Lower leg skin (tissue), 3 donors: Measurements from ENCODE around the gene MEGF6.

Experiments
- POLR2A ChIP-seq, 2 donors: fragments of 450-650 bp; IDR thresholded peaks; one replicate each; pipeline ENCODE4 v1.6.1; 2016 to 2017; ENCODE audit warnings: antibody characterized with exemption in 2 of 2, mild to moderate bottlenecking in 1 of 2, moderate library complexity in 1 of 2
- TF ChIP-seq, protein P1 (sequence below), 3 donors: fragments of 450-650 bp; IDR thresholded peaks; one replicate each; pipeline ENCODE4 v1.5.1; 2016; ENCODE audit warnings: antibody characterized with exemption in 3 of 3, mild to moderate bottlenecking in 3 of 3, moderate library complexity in 2 of 3

DNA sequence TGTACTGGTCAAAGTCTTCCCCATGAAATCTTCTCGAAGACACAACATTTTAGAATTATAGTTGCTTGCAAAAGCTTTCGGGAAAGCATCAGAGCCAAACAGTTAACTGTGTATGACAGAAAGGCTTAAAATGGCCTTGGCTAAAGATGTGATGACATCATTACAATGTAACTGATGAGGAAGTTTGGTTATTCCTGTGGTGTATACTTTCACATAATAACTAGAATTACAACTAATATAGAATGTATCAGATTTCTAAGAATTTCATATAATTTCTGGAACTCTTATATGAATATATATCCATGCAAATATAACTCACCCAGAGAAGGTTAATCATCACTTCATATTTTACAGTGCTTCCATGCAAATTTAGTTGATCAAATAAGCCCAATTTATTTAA lies 49.4 kb upstream of the MEGF6 start:
- TF ChIP-seq POLR2A (IDR thresholded peaks at IDR 0.05): no peak
- TF ChIP-seq, protein P1, sequence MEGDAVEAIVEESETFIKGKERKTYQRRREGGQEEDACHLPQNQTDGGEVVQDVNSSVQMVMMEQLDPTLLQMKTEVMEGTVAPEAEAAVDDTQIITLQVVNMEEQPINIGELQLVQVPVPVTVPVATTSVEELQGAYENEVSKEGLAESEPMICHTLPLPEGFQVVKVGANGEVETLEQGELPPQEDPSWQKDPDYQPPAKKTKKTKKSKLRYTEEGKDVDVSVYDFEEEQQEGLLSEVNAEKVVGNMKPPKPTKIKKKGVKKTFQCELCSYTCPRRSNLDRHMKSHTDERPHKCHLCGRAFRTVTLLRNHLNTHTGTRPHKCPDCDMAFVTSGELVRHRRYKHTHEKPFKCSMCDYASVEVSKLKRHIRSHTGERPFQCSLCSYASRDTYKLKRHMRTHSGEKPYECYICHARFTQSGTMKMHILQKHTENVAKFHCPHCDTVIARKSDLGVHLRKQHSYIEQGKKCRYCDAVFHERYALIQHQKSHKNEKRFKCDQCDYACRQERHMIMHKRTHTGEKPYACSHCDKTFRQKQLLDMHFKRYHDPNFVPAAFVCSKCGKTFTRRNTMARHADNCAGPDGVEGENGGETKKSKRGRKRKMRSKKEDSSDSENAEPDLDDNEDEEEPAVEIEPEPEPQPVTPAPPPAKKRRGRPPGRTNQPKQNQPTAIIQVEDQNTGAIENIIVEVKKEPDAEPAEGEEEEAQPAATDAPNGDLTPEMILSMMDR (IDR thresholded peaks at IDR 0.05): no peak
